GM12891 (cell line): ENCODE results near the gene POLR2F.

Source experiments
- POLR2A ChIP-seq: IDR thresholded peaks from 2 replicates; pipeline ENCODE4 v1.6.1; 2011; ENCODE audit warnings: low read depth, low read length, control low read depth
- POLR2AphosphoS5 ChIP-seq: IDR thresholded peaks from 2 replicates; pipeline ENCODE4 v1.6.1; 2011; ENCODE audit warnings: low read depth, low read length, control low read depth

DNA sequence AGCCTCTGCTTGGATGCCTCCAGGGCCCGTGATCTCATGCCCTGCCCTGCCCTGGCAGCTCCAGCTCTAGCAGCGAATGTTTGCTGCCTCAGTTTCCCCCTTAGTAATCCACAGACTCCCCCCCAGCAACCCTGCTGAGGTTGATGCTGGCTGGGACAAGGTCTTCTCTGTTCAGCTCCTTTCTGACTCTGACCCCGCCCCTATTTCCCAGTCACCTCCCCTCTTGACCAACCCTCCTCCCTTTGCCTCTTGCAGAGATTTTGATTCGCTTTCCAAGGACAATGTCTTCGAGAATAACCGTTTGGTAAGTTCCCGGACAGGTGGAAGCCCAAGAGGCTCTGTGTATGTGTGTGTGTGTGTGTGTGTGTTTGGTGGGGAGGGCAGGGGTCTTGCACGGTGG lies 41.8 kb upstream of the POLR2F start:
- TF ChIP-seq POLR2A (no peak), POLR2AphosphoS5 (no peak)
